Measurements from ENCODE around the gene DNAJC18. TPM values are rescaled to one million over a fixed set of nuclear protein-coding genes. Genes with fewer than 3 reads are reported as not detected.
"Not testable (repeated sequence)": the region's sequence is repeated elsewhere in the genome, so short reads cannot be mapped to it uniquely, and the experiment has no call there.

The DNAJC18 gene
- polyA plus RNA-seq = 5.1 TPM

DNA sequence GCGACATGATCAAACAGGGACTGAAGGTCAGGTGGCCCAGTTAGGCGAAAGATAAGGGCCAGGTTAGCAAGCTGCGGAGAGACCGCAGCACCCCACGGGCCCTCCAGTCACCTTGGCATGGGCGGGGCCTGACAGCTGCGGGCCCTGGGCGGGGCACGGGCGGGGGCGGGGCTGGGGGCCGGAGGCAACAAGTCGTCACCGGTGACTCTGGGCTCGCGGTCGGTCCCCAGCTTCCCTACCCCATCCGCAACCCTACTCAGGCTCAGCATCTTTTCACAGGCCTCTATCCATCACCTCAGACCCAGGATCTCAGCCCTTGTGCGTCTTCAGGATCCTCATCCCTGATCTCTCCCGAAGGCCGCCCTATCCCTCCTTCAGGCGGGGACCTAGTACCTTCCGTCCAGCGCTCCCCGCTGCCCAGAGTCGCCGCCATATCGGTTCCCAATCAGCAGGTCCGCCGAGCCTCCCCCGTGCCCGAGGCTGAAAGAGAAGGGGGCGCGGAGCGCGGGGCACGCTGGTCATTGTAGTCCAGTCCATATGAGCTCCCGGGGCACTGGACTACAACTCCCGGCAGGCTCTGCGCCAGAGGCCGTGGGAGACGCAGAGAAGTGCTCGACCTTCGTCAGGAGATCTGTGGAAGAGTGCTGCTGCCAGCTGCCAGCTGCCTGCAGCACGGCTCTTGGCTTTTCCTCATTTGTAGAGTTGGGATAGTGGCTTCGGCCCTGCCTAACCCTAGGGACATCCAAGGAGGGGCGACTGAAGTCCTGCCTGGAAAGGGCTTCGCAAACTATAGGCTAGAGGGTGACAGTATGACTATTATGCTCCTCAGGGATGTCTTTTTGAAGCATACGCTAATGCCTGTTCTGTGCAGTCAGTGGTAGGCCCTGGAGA lies at the start of gene DNAJC18:
Gene DNAJC18 (minus strand): TSS at position 513 of the 891 bp plus-strand sequence. CDS start 80 bp downstream, at position 433.
- peak within 1 kb of the TSS; percentile 88 to 100 (median 99) for H3K27ac Mint-ChIP-seq
- no peaks in the 10 kb centered on the region for H3K36me3 Mint-ChIP-seq
- H3K27me3 Mint-ChIP-seq = no peaks in the 10 kb centered on the region
- H3K4me3 Mint-ChIP-seq = peak within 1 kb of the TSS; percentile 90 to 100 (median 98)
- H3K4me1 Mint-ChIP-seq = peaks cover 15 to 17% (median 16%) of the 10 kb centered on the region in 3 donors
- H3K9me3 Mint-ChIP-seq = no peaks in the 10 kb centered on the region

DNA sequence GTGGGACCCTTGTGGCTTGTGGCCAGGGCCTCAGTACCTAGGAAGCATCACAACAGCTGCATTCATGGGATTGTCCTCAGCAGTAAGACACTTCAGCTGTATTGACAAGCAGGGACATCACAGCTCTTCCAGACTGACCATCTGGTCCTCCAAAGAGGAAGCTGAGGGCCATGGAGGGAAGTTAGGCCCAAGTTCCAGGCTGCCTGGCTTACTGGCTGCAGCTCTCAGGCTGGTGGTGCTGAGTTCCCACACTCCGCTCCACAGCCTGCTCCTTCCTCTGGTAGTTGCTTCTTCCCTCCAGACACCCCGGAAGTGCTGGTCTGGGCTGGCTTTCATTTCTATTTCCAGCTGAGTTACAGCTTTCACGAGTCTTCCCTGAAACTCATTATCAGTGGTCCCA lies 48.9 kb upstream of the DNAJC18 start:
- H3K27ac Mint-ChIP-seq = no peak overlapping the region
- H3K4me1 Mint-ChIP-seq = peaks cover 0 to 5% (median 1%) of the 10 kb centered on the region in 3 donors
- no peak overlapping the region for H3K4me3 Mint-ChIP-seq

DNA sequence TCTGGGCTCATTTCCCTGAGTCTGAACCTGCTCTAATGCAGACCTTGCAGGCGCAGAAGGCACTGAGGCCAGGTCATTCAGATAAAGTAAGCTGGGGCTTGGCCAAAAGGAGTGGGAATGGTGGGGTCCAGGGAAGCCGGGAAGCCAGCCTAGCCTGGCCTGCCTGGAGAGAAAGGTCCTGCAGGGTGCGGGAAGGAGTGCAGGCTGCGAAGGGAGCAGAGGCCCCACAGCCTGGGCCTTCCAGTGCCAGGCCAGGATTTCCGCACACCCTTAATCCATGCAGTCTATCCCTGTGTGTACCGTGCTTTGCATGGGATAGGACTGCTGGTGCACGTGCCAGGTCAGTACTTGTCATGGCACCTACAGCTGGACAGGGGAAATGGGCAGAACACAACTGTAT lies 46.9 kb upstream of the DNAJC18 start:
- Mint-ChIP-seq H3K4me3 (no peak overlapping the region), H3K4me1 (peaks cover 6 to 12% (median 12%) of the 10 kb centered on the region in 3 donors), H3K9me3 (no peaks in the 10 kb centered on the region), H3K36me3 (no peaks in the 10 kb centered on the region), H3K27ac (no peak overlapping the region), H3K27me3 (peaks cover 3% of the 10 kb centered on the region)

More for the DNA sequence above, 48.9 kb upstream of the DNAJC18 start:
- Mint-ChIP-seq H3K9me3 (no peaks in the 10 kb centered on the region), H3K36me3 (no peaks in the 10 kb centered on the region), H3K27me3 (peaks cover 3% of the 10 kb centered on the region)

DNA sequence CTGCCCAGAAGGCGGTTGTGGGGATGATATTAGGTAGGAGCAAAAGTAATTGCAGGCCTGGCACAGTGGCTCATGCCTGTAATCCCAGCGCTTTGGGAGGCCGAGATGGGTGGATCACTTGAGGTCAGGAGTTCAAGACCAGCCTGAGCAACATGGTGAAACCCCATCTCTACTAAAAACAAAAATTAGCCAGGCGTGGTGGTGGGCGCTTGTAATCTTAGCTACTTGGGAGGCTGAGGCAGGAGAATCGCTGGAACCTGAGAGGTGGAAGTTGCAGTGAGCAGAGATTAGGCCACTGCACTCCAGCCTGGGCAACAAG lies 43.5 kb upstream of the DNAJC18 start:
- Mint-ChIP-seq H3K4me3 (peak overlapping the region in 2 of 4 donors; percentile 62 to 74), H3K27ac (peak overlapping the region in 1 of 3 donors; percentile 9), H3K4me1 (peaks cover 11 to 13% (median 12%) of the 10 kb centered on the region in 3 donors)
- H3K27me3 Mint-ChIP-seq, H3K36me3 Mint-ChIP-seq, H3K9me3 Mint-ChIP-seq: not testable (repeated sequence)

DNA sequence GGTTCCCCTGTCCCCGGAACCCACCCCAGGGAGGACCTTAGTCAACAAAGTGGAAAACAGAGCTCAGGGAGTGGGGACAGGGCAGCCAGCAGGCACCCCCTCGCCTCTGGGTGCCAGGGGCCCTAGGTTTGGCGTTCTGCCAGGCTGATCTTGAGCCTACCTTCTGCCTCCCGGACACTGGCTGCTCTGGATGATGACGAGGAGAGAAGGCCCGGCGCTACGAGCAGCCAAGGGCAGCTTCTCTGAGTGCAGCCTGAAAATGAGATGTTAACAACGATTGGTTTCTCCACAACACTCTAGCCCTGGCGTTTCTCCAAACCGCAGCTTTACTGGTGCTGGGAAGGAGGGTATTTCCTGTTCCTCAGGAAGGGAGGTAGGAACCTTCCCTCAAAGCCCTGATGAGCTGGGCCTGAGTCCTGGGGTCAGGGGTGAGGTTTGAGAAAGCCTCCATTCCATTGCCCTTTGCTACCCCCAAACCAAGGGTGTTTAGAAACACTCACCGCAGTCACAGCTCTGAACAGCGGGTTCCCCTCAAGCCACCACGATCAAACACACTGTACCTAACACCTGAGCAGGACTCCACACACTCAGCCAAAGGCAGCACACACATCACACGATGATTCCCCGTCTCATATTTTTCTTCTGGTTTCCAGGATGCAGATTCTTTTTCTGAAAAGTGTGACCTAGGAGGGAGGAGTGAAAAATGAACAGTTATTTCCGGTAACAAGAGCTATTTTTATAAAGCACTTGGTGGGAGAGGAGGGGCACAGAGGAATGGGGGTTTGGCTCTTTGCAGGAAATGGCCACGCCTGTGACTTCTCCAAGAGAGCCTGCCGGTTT lies 42.9 kb upstream of the DNAJC18 start, which contains the start of gene STING1:
Gene STING1 (minus strand): TSS at position 709 of the 840 bp plus-strand sequence. CDS start 1,054 bp downstream, outside the sequence.
- H3K36me3 Mint-ChIP-seq = no peaks in the 10 kb centered on the region
- H3K4me3 Mint-ChIP-seq = peak within 1 kb of the TSS in 3 of 4 donors; percentile 62 to 83 (median 74)
- H3K27me3 Mint-ChIP-seq = no peaks in the 10 kb centered on the region
- peak within 1 kb of the TSS in 1 of 3 donors; percentile 71 for H3K27ac Mint-ChIP-seq
- H3K9me3 Mint-ChIP-seq = no peaks in the 10 kb centered on the region
- H3K4me1 Mint-ChIP-seq = peaks cover 11 to 13% (median 12%) of the 10 kb centered on the region in 3 donors

DNA sequence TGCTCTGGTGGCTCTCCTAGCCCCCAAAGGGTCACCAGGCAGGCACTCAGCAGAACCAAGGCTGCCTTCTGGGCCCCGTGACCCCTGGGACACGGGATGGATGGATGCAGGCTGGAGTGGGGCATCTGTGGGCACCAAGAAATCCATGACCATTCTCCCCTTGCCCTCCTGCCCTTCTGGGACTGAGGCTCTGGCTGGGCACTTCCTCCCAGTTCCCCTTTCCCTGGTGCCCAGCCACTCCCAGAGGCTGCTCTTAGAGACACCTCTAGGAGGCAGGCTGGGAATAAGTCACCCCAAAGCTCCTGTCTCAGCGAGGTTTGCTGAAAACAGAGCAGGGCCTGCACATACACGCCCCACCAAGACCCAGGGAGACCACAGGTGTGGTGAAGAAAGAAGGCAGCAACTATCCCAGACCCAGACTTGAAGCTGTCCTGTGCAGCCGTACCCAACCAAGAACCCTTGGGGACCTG lies 42.3 kb upstream of the DNAJC18 start:
- peaks cover 11 to 13% (median 12%) of the 10 kb centered on the region in 3 donors for H3K4me1 Mint-ChIP-seq
- H3K9me3 Mint-ChIP-seq = no peaks in the 10 kb centered on the region
- no peaks in the 10 kb centered on the region for H3K36me3 Mint-ChIP-seq

DNA sequence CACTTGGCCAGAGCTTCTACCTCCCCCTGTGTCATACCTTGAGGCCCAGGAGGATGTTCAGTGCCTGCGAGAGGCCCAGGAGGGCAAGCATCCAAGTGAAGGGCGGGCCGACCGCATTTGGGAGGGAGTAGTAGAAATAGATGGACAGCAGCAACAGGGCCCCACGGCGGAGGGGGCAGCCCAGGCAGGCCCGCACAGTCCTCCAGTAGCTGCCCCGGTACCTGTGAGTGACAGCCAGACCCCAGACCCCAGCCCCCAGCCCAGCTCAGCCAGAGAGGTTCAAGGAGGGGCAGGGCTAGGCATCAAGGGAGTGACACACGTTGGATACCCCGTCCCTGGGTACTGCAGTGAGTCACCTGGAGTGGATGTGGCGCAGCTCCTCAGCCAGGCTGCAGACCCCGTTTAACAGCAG lies 41.8 kb upstream of the DNAJC18 start:
- Mint-ChIP-seq H3K27ac (no peak overlapping the region), H3K27me3 (no peaks in the 10 kb centered on the region), H3K4me3 (peak overlapping the region in 2 of 4 donors; percentile 52 to 82), H3K36me3 (no peaks in the 10 kb centered on the region), H3K9me3 (no peaks in the 10 kb centered on the region), H3K4me1 (peaks cover 11 to 13% (median 12%) of the 10 kb centered on the region in 3 donors)

More for the DNA sequence above, 42.3 kb upstream of the DNAJC18 start:
- Mint-ChIP-seq H3K27me3 (no peaks in the 10 kb centered on the region), H3K27ac (no peak overlapping the region), H3K4me3 (peak overlapping the region in 3 of 4 donors; percentile 18 to 83 (median 52))

DNA sequence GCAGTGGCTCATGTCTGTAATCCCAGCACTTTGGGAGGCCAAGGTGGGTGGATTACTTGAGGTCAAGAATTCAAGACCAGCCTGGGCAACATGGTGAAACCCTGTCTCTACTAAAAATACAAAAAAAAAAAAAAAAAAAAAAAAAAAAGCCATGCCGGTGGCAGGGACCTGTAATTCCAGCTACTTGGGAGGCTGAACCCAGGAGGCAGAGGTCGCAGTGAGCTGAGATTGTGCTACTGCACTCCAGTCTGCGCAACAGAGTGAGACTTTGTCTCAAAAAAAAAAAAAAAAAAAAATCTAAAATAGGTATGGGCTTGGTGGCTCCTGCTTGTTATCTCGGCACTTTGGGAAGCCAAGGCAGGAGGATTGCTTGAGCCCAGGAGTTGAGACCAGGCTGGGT lies 40.4 kb upstream of the DNAJC18 start:
- not testable (repeated sequence) for H3K4me3 Mint-ChIP-seq, H3K27ac Mint-ChIP-seq, H3K9me3 Mint-ChIP-seq, H3K36me3 Mint-ChIP-seq, H3K27me3 Mint-ChIP-seq
- peaks cover 13 to 17% (median 15%) of the 10 kb centered on the region in 3 donors for H3K4me1 Mint-ChIP-seq

DNA sequence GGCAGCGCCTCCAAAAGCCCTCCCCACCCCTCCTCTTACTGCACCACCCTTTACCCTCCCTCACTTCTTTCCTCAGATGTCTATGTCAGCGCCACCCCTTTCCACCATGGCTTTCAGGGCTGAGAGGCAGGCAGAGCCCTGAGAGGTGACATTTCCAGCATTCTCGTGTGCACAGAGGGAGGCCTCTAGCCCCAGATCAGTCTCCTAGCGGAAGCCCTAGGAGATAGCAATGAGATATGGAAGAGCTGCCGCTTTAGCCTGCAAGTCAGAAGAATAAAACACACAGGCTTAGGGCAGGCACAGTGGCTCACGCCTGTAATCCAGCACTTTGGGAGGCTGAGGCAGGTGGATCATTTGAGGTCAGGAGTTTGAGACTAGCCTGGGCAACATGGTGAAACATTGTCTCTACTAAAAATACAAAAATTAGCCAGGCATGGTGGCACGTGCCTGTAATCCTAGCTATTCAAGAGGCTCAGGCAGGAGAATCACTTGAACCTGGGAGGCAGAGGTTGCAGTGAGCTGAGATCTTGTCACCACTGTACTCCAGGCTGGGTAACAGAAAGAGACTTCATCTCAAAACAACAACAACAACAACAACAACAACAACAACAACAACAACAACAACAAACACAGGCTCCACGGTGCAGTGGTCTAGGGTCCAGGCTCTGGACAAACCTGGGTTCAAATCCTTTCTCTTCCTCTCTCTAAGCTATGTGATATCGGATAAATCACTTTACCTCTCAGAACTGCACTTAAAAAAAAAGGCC lies 39.5 kb upstream of the DNAJC18 start:
- not testable (repeated sequence) for H3K9me3 Mint-ChIP-seq, H3K4me3 Mint-ChIP-seq, H3K36me3 Mint-ChIP-seq, H3K27ac Mint-ChIP-seq, H3K27me3 Mint-ChIP-seq
- H3K4me1 Mint-ChIP-seq = peaks cover 13 to 17% (median 15%) of the 10 kb centered on the region in 3 donors

DNA sequence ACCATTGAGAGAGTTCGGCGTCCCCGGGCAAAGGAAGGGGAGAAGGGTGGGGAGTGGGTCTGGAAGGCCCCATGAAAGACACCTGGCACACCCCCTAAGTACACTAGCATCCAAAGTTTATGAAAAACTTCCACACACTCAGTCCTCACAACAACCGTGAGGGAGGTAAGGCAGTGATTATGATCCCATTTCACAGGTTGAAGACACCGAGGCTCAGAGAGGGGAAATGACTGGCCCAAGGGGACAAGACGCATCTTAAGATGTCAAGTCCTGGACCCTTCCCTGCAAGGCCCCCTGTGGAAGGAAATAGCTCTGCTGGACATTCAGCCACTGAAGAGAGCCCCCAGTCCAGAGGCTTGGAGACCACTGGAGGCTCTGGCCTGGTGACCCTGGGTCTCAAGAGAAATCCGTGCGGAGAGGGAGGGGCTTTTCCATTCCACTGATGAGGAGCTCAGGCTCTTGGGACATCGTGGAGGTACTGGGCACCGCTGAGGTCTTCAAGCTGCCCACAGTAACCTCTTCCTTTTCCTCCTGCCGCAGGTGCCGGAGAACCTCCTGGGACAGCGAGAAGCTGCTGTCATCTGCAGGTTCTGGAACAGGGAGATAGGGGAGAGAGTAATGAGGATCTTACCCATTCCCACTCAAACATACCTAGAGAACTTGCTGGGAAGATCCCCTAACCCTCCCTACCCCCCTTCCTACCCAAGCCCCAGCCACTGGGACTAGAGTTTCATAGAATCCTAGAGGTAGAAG lies 36.7 kb upstream of the DNAJC18 start:
- peak overlapping the region in 1 of 3 donors; percentile 16 for H3K27ac Mint-ChIP-seq
- peaks cover 6 to 8% (median 7%) of the 10 kb centered on the region in 3 donors for H3K4me1 Mint-ChIP-seq
- H3K9me3 Mint-ChIP-seq = peaks cover 0 to 2% (median 0%) of the 10 kb centered on the region in 3 donors
- peaks cover 3% of the 10 kb centered on the region for H3K36me3 Mint-ChIP-seq
- no peaks in the 10 kb centered on the region for H3K27me3 Mint-ChIP-seq
- H3K4me3 Mint-ChIP-seq = no peak overlapping the region

DNA sequence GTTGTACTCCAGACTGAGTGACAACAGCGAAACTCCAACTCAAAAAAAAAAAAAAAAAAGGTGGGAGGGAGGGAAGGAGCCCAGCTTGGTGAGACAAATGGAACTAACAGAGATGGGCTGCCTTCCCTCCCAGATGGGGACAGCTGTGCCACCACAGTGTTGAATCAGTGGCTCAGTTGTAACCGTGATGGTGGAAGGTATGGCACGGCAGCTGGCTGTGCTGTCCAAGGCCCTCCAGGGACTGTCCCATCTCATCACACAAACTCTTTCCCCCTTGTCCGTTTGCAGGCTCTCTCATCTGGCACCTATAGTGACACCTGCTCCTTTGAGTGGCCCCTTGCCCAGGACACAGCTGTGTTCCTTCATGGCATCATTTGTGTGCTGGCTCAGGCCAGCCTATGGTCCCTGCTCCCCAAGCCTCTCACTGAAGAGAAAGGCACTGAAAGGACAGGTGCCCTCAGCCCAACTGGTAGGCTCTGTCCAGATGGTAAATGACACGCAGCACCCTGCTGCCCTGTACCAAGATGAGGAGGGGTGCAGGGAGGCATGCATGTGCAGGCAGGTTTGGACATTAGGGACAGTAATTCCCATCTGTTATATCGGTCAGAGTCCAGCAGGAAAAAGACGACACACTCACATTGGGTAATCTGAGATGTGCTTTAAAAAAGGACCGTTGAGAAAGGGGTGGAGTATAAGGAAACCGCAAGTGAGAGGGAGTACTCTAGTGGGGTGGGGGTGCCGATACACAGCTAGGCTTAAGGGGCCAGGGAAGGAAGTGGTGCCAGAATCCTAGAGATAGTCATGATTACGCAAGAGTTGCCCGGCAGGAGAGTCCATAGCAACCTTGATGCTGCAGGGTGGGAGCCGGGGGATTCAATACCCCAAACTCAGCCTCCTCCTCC lies 35.8 kb upstream of the DNAJC18 start:
- peaks cover 0 to 11% (median 9%) of the 10 kb centered on the region in 3 donors for H3K4me1 Mint-ChIP-seq

DNA sequence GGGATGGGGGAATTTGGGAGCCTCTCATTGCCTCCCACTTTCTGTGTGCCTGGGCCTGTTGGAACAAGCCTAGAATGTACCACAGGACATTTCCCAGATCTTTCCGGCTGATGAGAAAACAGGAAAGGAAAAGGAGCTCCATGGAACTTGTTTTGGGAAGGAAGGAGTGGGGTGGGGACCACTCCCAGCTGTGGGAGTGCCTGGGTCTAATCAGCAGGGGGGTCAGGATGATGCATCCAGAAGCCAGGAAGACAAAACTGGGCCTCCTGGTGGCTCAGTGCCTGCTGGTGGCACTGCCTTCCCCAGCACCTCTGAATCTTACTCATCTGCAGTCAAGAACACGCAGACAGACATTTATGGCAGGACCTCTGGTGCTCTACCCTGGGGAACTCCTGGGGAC lies 34.2 kb upstream of the DNAJC18 start:
- Mint-ChIP-seq H3K4me3 (no peak overlapping the region), H3K27ac (no peak overlapping the region), H3K27me3 (peaks cover 3% of the 10 kb centered on the region), H3K9me3 (peaks cover 0 to 2% (median 0%) of the 10 kb centered on the region in 3 donors), H3K36me3 (peaks cover 6% of the 10 kb centered on the region), H3K4me1 (peaks cover 0 to 11% (median 9%) of the 10 kb centered on the region in 3 donors)

More for the DNA sequence above, 35.8 kb upstream of the DNAJC18 start:
- H3K36me3 Mint-ChIP-seq = peaks cover 3% of the 10 kb centered on the region
- peak overlapping the region in 1 of 3 donors; percentile 76 for H3K27ac Mint-ChIP-seq
- peaks cover 0 to 2% (median 0%) of the 10 kb centered on the region in 3 donors for H3K9me3 Mint-ChIP-seq
- H3K27me3 Mint-ChIP-seq = no peaks in the 10 kb centered on the region
- no peak overlapping the region for H3K4me3 Mint-ChIP-seq

DNA sequence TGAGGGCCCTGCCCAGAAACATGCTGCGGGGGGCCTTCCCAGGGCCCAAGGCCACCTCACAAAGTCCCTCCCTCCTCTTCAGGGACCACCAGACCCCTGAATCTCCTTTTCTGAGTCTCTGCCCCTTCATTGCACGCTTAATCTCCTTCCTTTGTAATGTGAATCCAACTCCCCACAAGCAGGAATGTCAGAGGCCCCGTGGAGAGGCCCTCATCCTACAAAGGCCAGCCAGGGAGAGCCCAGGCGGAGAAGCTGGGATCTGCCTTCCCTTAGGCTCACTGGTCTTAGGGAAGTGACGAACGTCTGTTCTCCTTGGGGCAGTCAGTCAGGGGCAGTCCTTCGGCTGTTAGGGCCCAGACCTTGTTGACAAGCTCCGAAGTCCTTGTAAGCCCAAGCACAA lies 33.8 kb upstream of the DNAJC18 start:
- Mint-ChIP-seq H3K9me3 (peaks cover 0 to 2% (median 0%) of the 10 kb centered on the region in 3 donors), H3K4me1 (peaks cover 0 to 11% (median 9%) of the 10 kb centered on the region in 3 donors), H3K4me3 (no peak overlapping the region), H3K27me3 (peaks cover 3% of the 10 kb centered on the region), H3K36me3 (peaks cover 6% of the 10 kb centered on the region), H3K27ac (no peak overlapping the region)
